BJ (cell line): ENCODE measurements around the gene PAGE1. TPM values are rescaled to one million over a fixed set of nuclear protein-coding genes. Genes with fewer than 3 reads are reported as not detected.

Experiments used
- CTCF ChIA-PET: fragments of 350-600 bp; formaldehyde crosslinking; extraction: SDS; loops from one replicate; lab custom pipeline; 2021; ENCODE audit warnings: antibody characterized with exemption, inconsistent platforms; lab: Yijun Ruan, JAX
- POLR2A ChIA-PET: fragments of 300-600 bp; sonication (Branson Sonifier 250); formaldehyde crosslinking; extraction: SDS; loops from one replicate; lab custom pipeline; 2021; ENCODE audit warnings: antibody characterized with exemption; lab: Charles Lee
- DNase-seq: peaks from one replicate; pipeline ENCODE4 v3.0.0-alpha.2; 2011; ENCODE audit warnings: low read depth
- H3K27me3 ChIP-seq: 2 replicates; pipeline ENCODE4 v1.6.0; 2011; ENCODE audit warnings: low read length; ENCODE audit not compliant: control insufficient read depth, insufficient read depth
- H3K36me3 ChIP-seq: 2 replicates; pipeline ENCODE4 v1.5.1; 2011; ENCODE audit warnings: low read length; ENCODE audit not compliant: control insufficient read depth, insufficient read depth
- H3K4me3 ChIP-seq: 2 replicates; pipeline ENCODE4 v1.5.1; 2011; ENCODE audit warnings: low read depth, mild to moderate bottlenecking, control low read depth, low read length
- polyA plus RNA-seq: library from polyadenylated mRNA; depleted of rRNA; stranded (reverse); fragments of >200 nt; gene quantifications from 2 replicates; pipeline ENCODE4 v1.2.3, GENCODE V29; 2011
- TF ChIP-seq, protein P1 (sequence below): IDR thresholded peaks from 2 replicates; pipeline ENCODE4 v1.5.1; 2011; ENCODE audit warnings: low read depth, mild to moderate bottlenecking, control low read depth, inconsistent platforms, low read length, moderate library complexity; ENCODE audit not compliant: insufficient read depth

Gene PAGE1
- polyA plus RNA-seq, 1 experiment = not detected

DNA sequence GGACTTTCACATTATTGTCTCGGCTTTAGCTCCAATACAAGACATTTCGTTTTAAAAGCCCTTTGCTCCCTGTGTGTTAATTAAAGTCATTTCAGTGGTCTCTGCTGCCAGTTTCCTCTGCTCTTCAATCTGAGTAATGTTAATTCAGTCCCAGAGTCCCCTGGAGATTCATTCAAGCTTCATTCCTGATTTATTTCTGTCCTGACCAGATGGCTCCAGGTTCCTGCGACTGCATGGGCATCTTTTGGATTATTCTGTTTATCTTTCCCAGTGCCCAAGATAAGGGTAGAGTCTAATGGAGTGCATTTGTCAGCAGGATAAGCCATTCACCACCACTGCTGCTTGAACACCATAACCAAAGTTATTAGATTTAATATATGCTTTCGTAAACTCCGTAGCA lies 6.1 kb upstream of the PAGE1 start:
- TF ChIP-seq, protein P1, sequence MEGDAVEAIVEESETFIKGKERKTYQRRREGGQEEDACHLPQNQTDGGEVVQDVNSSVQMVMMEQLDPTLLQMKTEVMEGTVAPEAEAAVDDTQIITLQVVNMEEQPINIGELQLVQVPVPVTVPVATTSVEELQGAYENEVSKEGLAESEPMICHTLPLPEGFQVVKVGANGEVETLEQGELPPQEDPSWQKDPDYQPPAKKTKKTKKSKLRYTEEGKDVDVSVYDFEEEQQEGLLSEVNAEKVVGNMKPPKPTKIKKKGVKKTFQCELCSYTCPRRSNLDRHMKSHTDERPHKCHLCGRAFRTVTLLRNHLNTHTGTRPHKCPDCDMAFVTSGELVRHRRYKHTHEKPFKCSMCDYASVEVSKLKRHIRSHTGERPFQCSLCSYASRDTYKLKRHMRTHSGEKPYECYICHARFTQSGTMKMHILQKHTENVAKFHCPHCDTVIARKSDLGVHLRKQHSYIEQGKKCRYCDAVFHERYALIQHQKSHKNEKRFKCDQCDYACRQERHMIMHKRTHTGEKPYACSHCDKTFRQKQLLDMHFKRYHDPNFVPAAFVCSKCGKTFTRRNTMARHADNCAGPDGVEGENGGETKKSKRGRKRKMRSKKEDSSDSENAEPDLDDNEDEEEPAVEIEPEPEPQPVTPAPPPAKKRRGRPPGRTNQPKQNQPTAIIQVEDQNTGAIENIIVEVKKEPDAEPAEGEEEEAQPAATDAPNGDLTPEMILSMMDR = no peak
- Histone ChIP-seq H3K36me3 (no peaks in the 10 kb centered on the region), H3K4me3 (no peak overlapping the region), H3K27me3 (no peaks in the 10 kb centered on the region)
- POLR2A ChIA-PET = no interaction called here
- no peak for DNase-seq
- CTCF ChIA-PET = no interaction called here

DNA sequence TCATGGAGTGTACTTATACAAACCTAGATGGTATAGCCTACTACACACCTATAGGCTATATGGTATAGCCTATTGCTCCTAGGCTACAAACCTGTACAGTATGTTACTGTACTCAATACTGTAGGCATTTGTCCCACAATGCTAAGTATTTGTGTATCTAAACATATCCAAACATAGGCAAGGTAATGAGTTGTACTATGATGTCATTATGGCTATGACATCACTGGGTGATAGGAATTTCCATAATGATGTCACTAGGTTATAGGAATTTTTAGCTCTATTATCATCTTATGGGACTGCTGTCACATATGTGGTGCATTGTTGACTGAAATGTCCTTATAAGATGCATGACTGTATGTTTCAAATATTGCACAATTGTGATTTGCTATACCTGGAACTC lies 5.5 kb upstream of the PAGE1 start:
- no peak overlapping the region for H3K4me3 ChIP-seq
- CTCF ChIA-PET = no interaction called here

DNA sequence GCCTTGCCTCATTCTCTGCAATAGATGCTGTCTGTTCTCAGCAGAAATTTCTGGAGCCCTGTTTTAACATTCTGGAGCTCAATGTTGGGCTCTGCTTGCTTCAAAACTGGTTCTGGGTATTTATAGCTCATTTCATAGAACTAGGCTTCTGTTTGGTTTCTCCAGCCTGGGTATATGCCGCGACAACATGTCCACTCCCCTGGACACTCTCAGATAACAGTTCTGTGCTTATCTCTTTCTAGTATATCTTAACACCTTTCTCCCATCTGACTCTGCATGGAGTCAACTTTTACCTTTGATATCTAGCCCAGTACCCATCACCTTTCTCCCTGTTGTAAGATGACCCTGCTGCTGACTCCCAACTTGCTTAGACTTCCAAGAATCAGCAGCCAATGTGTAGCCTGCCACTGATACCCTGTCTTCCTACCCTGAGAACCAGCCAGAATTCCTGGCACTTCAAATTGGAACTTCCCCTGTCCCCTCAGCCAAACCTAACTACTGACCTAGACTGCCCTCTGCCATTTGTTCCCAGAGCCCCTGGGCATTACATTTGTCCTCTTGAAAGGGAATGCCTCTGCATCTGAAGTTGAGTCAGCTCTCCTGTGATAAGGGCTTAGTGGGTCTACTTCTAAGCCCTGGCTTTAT lies 20.6 kb downstream of the PAGE1 start:
- no peak for DNase-seq
- Histone ChIP-seq H3K36me3 (no peaks in the 10 kb centered on the region), H3K4me3 (no peak overlapping the region), H3K27me3 (no peaks in the 10 kb centered on the region)
- ChIA-PET CTCF (no interaction called here), POLR2A (no interaction called here)
- TF ChIP-seq, protein P1 = no peak

More for the DNA sequence above, 5.5 kb upstream of the PAGE1 start:
- no peak for DNase-seq
- POLR2A ChIA-PET = no interaction called here
- TF ChIP-seq, protein P1 = no peak
- H3K36me3 ChIP-seq = no peaks in the 10 kb centered on the region
- no peaks in the 10 kb centered on the region for H3K27me3 ChIP-seq

DNA sequence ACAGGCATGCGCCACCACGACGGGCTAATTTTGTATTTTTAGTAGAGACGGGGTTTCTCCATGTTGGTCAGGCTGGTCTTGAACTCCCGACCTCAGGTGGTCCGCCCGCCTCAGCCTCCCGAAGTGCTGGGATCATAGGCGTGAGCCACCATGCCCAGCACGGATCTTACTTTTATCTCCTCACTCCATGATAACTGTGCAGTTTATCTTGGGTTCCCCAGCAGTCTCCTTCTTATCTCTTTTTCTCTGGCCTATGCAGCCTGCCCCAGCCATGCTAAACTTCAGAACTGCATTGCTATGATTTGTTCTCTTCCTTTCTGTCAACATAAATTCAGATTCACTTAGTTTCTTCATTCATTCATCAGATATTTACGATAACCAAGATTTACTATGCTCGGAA lies 22.4 kb downstream of the PAGE1 start:
- Histone ChIP-seq H3K36me3 (no peaks in the 10 kb centered on the region), H3K27me3 (no peaks in the 10 kb centered on the region), H3K4me3 (no peak overlapping the region)
- no peak for DNase-seq
- ChIA-PET POLR2A (no interaction called here), CTCF (no interaction called here)
- TF ChIP-seq, protein P1 = no peak

DNA sequence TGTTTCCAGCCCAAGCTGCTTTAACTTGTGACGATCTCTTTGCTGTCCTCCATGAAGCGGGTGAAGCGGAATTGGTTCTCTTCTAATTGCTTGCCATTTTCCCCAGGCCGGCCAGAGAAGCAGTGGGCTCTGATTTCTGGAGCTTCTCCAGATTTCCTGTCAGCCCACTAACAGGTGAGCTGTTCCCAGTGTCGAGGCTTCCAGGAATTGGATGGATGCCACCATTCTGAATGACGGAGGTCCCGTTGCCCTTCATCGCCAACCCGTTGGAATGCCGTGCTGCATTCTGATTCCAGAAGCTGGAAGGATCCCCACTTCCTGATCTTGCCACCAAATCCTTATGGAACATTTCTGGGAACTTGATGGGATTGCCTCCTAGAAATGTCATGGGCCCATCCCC lies 31.0 kb downstream of the PAGE1 start:
- Histone ChIP-seq H3K27me3 (no peaks in the 10 kb centered on the region), H3K36me3 (no peaks in the 10 kb centered on the region), H3K4me3 (no peak overlapping the region)
- TF ChIP-seq, protein P1 = no peak
- DNase-seq = no peak
- ChIA-PET CTCF (no interaction called here), POLR2A (no interaction called here)
